GM12878 (cell line): ENCODE results near the gene SLC20A1. TPM values are rescaled to one million over a fixed set of nuclear protein-coding genes. Genes with fewer than 3 reads are reported as not detected.

Source experiments
- ATAC-seq: fragments of 200-7000 bp; cut with Tn5 transposase; 3 replicates; pipeline ENCODE4 v1.9.1; 2020; ENCODE audit warnings: mild to moderate bottlenecking, moderate library complexity
- BruUV-seq: library from RNA; stranded (reverse); fragments of 400-500 nt; replicated peaks from 2 replicates; lab custom pipeline; 2021; lab: Mats Ljungman, UMichigan
- CTCF ChIA-PET: fragments of 300-600 bp; sonication (Branson Sonifier 250); formaldehyde crosslinking; extraction: SDS; loops from one replicate; lab custom pipeline; 2021; ENCODE audit warnings: inconsistent platforms; lab: Yijun Ruan, JAX
- POLR2A ChIA-PET: fragments of 350-600 bp; formaldehyde crosslinking; extraction: SDS; loops from one replicate; lab custom pipeline; 2021; ENCODE audit warnings: inconsistent platforms; lab: Charles Lee
- RAD21 ChIA-PET: fragments of 300-600 bp; sonication (Branson Sonifier 250); formaldehyde crosslinking; loops from one replicate; lab custom pipeline; 2023; ENCODE audit warnings: antibody characterized with exemption; ENCODE audit not compliant: unreplicated experiment; lab: Charles Lee
- SMC1A ChIA-PET: fragments of 300-600 bp; sonication (Branson Sonifier 250); formaldehyde crosslinking; loops from one replicate; lab custom pipeline; 2023; ENCODE audit not compliant: unreplicated experiment, uncharacterized antibody; lab: Charles Lee
- DNase-seq: peaks from one replicate; pipeline ENCODE4 v3.0.0-alpha.2; 2011; ENCODE audit warnings: low read depth, low spot score
- FAIRE-seq: peaks from 3 replicates; lab custom pipeline; 2011; peaks lifted over from hg19 to GRCh38; lab: Jason Lieb, UNC
- H2AFZ ChIP-seq: 2 replicates; pipeline ENCODE4 v1.6.0; 2011; ENCODE audit warnings: low read depth, low read length, control low read depth; ENCODE audit not compliant: control insufficient read depth
- H3K27ac ChIP-seq: 2 replicates; pipeline ENCODE4 v1.5.1; 2011; ENCODE audit warnings: control low read depth; ENCODE audit not compliant: control insufficient read depth, insufficient read depth
- H3K27me3 ChIP-seq, 2 experiments: replicated peaks in 1 of 2; 2 replicates each; pipeline versions ENCODE4 v1.6.0 to v1.6.1; 2011; ENCODE audit warnings: low read length in 1 of 2; ENCODE audit not compliant: control insufficient read depth in 2 of 2, insufficient read depth in 2 of 2
- H3K36me3 ChIP-seq, 2 experiments: 2 replicates each; pipeline ENCODE4 v1.5.1; 2011; ENCODE audit warnings: low read length in 1 of 2; ENCODE audit not compliant: control insufficient read depth in 2 of 2, insufficient read depth in 2 of 2
- H3K4me1 ChIP-seq: 2 replicates; pipeline ENCODE4 v1.6.1; 2011; ENCODE audit warnings: mild to moderate bottlenecking, low read length, moderate library complexity, mixed read lengths; ENCODE audit not compliant: control insufficient read depth, insufficient read depth
- H3K4me2 ChIP-seq: 2 replicates; pipeline ENCODE4 v1.6.0; 2011; ENCODE audit warnings: control low read depth; ENCODE audit not compliant: control insufficient read depth, insufficient read depth
- H3K4me3 ChIP-seq: fragments of 200-600 bp; sonication (generic); 2 replicates; pipeline ENCODE4 v1.5.1; 2016
- H3K79me2 ChIP-seq: 2 replicates; pipeline ENCODE4 v1.6.0; 2011; ENCODE audit warnings: low read length; ENCODE audit not compliant: control insufficient read depth, insufficient read depth
- H3K9ac ChIP-seq: 2 replicates; pipeline ENCODE4 v1.8.0; 2011; ENCODE audit warnings: low read length, control low read depth, mixed read lengths; ENCODE audit not compliant: control insufficient read depth, insufficient read depth
- H3K9me3 ChIP-seq: replicated peaks from 3 replicates; pipeline ENCODE4 v1.5.1; 2011; ENCODE audit warnings: mild to moderate bottlenecking, low read length; ENCODE audit not compliant: control insufficient read depth, insufficient read depth
- H4K20me1 ChIP-seq: 2 replicates; pipeline ENCODE4 v1.6.0; 2011; ENCODE audit not compliant: control insufficient read depth, insufficient read depth
- BRCA1 ChIP-seq: IDR thresholded peaks from 2 replicates; pipeline ENCODE4 v1.6.1; 2011; ENCODE audit warnings: low read depth, low read length, improper control_type of control experiment
- DPF2 ChIP-seq: fragments of 450-650 bp; IDR thresholded peaks from 2 replicates; pipeline ENCODE4 v1.6.1; 2017; ENCODE audit warnings: mild to moderate bottlenecking
- E2F8 ChIP-seq: fragments of 450-650 bp; IDR thresholded peaks from 2 replicates; pipeline ENCODE4 v1.6.1; 2018; ENCODE audit warnings: mild to moderate bottlenecking, low read depth, moderate library complexity; ENCODE audit not compliant: partially characterized antibody
- EZH2 ChIP-seq: IDR thresholded peaks from 2 replicates; pipeline ENCODE4 v1.6.1; 2012; ENCODE audit warnings: low read depth, mild to moderate bottlenecking, control low read depth, inconsistent platforms, low read length, borderline replicate concordance; ENCODE audit not compliant: control insufficient read depth
- HDGF ChIP-seq: fragments of 450-650 bp; IDR thresholded peaks from 2 replicates; pipeline ENCODE4 v1.6.1; 2016; ENCODE audit warnings: antibody characterized with exemption
- MEF2B ChIP-seq: fragments of 450-650 bp; IDR thresholded peaks from 2 replicates; pipeline ENCODE4 v1.6.1; 2018; ENCODE audit warnings: mild to moderate bottlenecking, moderate library complexity; ENCODE audit not compliant: partially characterized antibody, poor library complexity, severe bottlenecking
- RB1 ChIP-seq: fragments of 450-650 bp; formaldehyde crosslinking; IDR thresholded peaks from 2 replicates; pipeline ENCODE4 v1.6.1; 2017; ENCODE audit warnings: mild to moderate bottlenecking, borderline replicate concordance
- SPI1 ChIP-seq: IDR thresholded peaks from 2 replicates; pipeline ENCODE4 v1.6.1; 2011; ENCODE audit warnings: low read depth, mild to moderate bottlenecking, low read length, moderate library complexity, borderline replicate concordance; ENCODE audit not compliant: insufficient read depth
- ZNF592 ChIP-seq: fragments of 450-650 bp; IDR thresholded peaks from 2 replicates; pipeline ENCODE4 v1.6.1; 2017; ENCODE audit warnings: mild to moderate bottlenecking, moderate library complexity
- WGBS: methylation state at CpG from one replicate; pipeline ENCODE4 v1.1.6; 2016; ENCODE audit warnings: low lambda C conversion rate; ENCODE audit not compliant: insufficient replicate concordance, insufficient coverage; ENCODE audit errors: missing lambda C conversion rate; 5-methylcytosine and 5-hydroxymethylcytosine counted together
- in situ Hi-C: fragments of 300-500 bp; cut with MboI; formaldehyde crosslinking; loops from 9 replicates; pipeline ENCODE4 v1.14.3; 2018; ENCODE audit warnings: mixed read lengths
- intact Hi-C: fragments of 100-400 bp; cut with micrococcal nuclease; formaldehyde crosslinking; loops from one replicate; pipeline ENCODE4 v1.14.2; 2022; ENCODE audit not compliant: unreplicated experiment
- polyA plus RNA-seq, 11 experiments: library from polyadenylated mRNA; depleted of rRNA in 4 of 11; unstranded in 6 of 11; stranded (reverse) in 5 of 11; fragments of >200 nt; fragmentation: Nextera tagmentation in 4 of 11; fragmentation: Illumina TruSeq in 1 of 11; extraction: Ambion mirVana in 4 of 11; extraction: Trizol in 1 of 11; gene quantifications; 1 replicate in 1 of 11; 2 replicates in 10 of 11; pipeline versions ENCODE4 v1.2.1 to v1.2.3, GENCODE V29; 2011 to 2016; ENCODE audit warnings: inconsistent platforms in 2 of 11, missing spikeins in 2 of 11, low read depth in 1 of 11
- total RNA-seq, 4 experiments: library from RNA; depleted of rRNA in 3 of 4; stranded (reverse); fragments of >200 nt in 3 of 4; fragmentation: Illumina TruSeq in 1 of 4; extraction: Trizol in 1 of 4; gene quantifications; 2 replicates each; pipeline versions ENCODE4 v1.2.1 to v1.2.3, GENCODE V29; 2013 to 2021

The SLC20A1 gene
- total and polyA plus RNA-seq, 10 of the 15 experiments (the other 5 are each of a cell fraction or from before 2014, with no cell fraction given): 21.2 to 59.1 (median 43.2) TPM

DNA sequence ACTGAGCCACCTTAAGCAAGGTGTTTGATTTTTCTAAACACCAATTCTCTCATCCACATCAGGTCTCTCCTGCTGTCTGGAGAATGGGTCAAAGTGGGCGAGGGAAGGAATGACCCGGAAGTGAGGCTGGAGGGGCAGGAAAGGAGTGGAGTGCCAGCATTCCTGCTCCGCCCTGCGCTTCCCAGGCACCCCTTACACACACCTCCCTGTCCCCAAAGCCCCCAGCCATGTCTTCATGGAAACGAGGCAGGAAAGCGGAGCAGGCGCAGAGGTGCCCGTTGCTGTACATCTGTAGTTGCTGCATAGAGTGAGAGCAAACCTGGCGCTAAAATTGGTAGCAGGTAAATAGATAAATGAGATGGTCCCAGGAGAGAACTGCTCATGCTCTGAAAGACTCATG lies 47.9 kb downstream of the SLC20A1 start:
- peak overlapping the region; percentile 76; the same call in 1 of the 2 replicates for H3K27ac ChIP-seq
- H3K9me3 ChIP-seq: no peaks in the 10 kb centered on the region
- SMC1A ChIA-PET: interaction anchor here (3.6 to 14.2 kb wide), 6 partner anchors 11 to 63 kb away, joined by 11 to 272 read pairs (median 66); partner anchors contain the start of genes NT5DC4 and SLC20A1
- H3K36me3 ChIP-seq: no peaks in the 10 kb centered on the region
- BruUV-seq: no TSS peak
- CTCF ChIA-PET: interaction anchor here (1.9 to 11.9 kb wide), 7 partner anchors 8 to 93 kb away, joined by 8 to 313 read pairs (median 41); partner anchors contain the start of gene SLC20A1
- RAD21 ChIA-PET: interaction anchor here (1.2 to 9.9 kb wide), 6 partner anchors 13 to 63 kb away, joined by 3 to 213 read pairs (median 73); no protein-coding TSS in a partner anchor
- ATAC-seq (no peak), DNase-seq (no peak), FAIRE-seq (no peak)
- H2AFZ ChIP-seq: no peak overlapping the region; the same call in 1 of the 2 replicates
- POLR2A ChIA-PET: interaction anchor here (1.5 to 6.1 kb wide), 8 partner anchors 7 to 68 kb away, joined by 5 to 74 read pairs (median 11); no protein-coding TSS in a partner anchor
- no peaks in the 10 kb centered on the region for H3K79me2 ChIP-seq
- no peak overlapping the region for H3K9ac ChIP-seq
- no peak overlapping the region for H3K4me2 ChIP-seq
- H4K20me1 ChIP-seq: no peaks in the 10 kb centered on the region
- in situ Hi-C loops (no loop called here), intact Hi-C loops (no loop called here)
- TF ChIP-seq HDGF: no peak
- TF ChIP-seq BRCA1: no peak
- TF ChIP-seq MEF2B: no peak
- no peak for TF ChIP-seq E2F8
- no peak for TF ChIP-seq SPI1
- no peak for TF ChIP-seq ZNF592
- no peak for TF ChIP-seq RB1
- TF ChIP-seq EZH2: no peak
- TF ChIP-seq DPF2: no peak
- WGBS: 80% methylated on average over 9 of the region's 9 CpGs
- no peaks in the 10 kb centered on the region for H3K27me3 ChIP-seq
- H3K4me1 ChIP-seq: peaks cover 32% of the 10 kb centered on the region
- no peak overlapping the region for H3K4me3 ChIP-seq
